ENCODE data around the gene NBAS. TPM values are rescaled to one million over a fixed set of nuclear protein-coding genes. Genes with fewer than 3 reads are reported as not detected.

The NBAS gene
- total and polyA plus RNA-seq, 2 donors (not counting 3 experiments of a cell fraction or from before 2014, with no cell fraction given): 29.4 to 43.0 TPM

DNA sequence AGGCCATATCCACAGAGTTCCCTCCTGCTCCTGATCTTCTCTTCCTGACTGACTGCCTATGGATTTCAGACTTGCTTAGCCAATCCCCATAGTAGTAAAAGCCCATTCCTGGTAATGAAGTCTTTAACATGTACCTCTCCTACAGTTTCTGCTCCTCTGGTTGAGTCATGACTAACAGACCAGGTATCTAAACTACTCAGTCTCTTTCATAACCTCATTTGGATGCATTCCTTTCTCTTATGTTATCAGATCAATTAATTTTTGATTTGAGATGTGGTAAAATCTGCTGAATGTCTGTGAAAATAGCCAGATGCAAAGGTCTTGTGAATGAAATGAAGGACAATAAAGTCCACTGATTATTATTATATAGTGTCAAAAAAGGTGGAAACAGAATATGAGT, 198.0 kb downstream of the NBAS start:
- CTCF ChIA-PET: no interaction called here
- H3K27ac ChIP-seq (ENCODE audit: insufficient read depth, low read depth, low read length): no peak overlapping the region

More for the DNA sequence above, 198.0 kb downstream of the NBAS start:
- Histone ChIP-seq H3K9me1 (replicated peaks; ENCODE audit: control insufficient read depth, extremely low read depth, insufficient read depth, low read length) (no peaks in the 10 kb centered on the region), H3K36me3 (ENCODE audit: control insufficient read depth in 2 of 2, extremely low read depth in 1 of 2, insufficient read depth in 2 of 2, low read length in 2 of 2) (no peaks in the 10 kb centered on the region), H3K4me2 (ENCODE audit: insufficient read depth, low read length) (no peak overlapping the region), H3K4me3 (replicated peaks in 1 of 3; ENCODE audit: insufficient read depth in 1 of 3, low read depth in 1 of 3, low read length in 3 of 3) (no peak overlapping the region), H3K4me1 (ENCODE audit: control insufficient read depth, extremely low read depth, insufficient read depth, low read length) (peaks cover 22% of the 10 kb centered on the region), H2AFZ (ENCODE audit: low read depth, low read length) (no peak overlapping the region), H3K9me3 (replicated peaks; ENCODE audit: control insufficient read depth, insufficient read depth, low read length) (no peaks in the 10 kb centered on the region), H3K27me3 (ENCODE audit: control insufficient read depth in 2 of 2, insufficient read depth in 2 of 2, low read length in 2 of 2) (no peaks in the 10 kb centered on the region), H3K9ac (replicated peaks; ENCODE audit: extremely low read depth, insufficient read depth, low read length) (no peak overlapping the region), H3K79me2 (ENCODE audit: control insufficient read depth, insufficient read depth, low read length) (no peaks in the 10 kb centered on the region), H4K20me1 (replicated peaks; ENCODE audit: control insufficient read depth, extremely low read depth, insufficient read depth, low read length) (no peaks in the 10 kb centered on the region)
- POLR2A ChIA-PET: no interaction called here
- TF ChIP-seq JUN (IDR thresholded peaks at IDR 0.05; ENCODE audit: borderline replicate concordance, insufficient read depth, insufficient read length, low read depth) (no peak), POLR2A (IDR thresholded peaks at IDR 0.05; ENCODE audit: low read depth, low read length) (no peak), GATA2 (IDR thresholded peaks at IDR 0.05; ENCODE audit: insufficient read depth, insufficient read length, low read depth, low read length) (no peak), MYC (IDR thresholded peaks at IDR 0.05; ENCODE audit: low read depth, low read length) (no peak), EZH2 (IDR thresholded peaks at IDR 0.05; ENCODE audit: borderline replicate concordance, low read depth, low read length, severe bottlenecking) (no peak), FOS (IDR thresholded peaks at IDR 0.05; ENCODE audit: borderline replicate concordance, insufficient read depth, low read length) (no peak), POLR2AphosphoS5 (IDR thresholded peaks at IDR 0.05; ENCODE audit: insufficient read depth, low read depth, low read length) (no peak)
- TF ChIP-seq, protein P1, sequence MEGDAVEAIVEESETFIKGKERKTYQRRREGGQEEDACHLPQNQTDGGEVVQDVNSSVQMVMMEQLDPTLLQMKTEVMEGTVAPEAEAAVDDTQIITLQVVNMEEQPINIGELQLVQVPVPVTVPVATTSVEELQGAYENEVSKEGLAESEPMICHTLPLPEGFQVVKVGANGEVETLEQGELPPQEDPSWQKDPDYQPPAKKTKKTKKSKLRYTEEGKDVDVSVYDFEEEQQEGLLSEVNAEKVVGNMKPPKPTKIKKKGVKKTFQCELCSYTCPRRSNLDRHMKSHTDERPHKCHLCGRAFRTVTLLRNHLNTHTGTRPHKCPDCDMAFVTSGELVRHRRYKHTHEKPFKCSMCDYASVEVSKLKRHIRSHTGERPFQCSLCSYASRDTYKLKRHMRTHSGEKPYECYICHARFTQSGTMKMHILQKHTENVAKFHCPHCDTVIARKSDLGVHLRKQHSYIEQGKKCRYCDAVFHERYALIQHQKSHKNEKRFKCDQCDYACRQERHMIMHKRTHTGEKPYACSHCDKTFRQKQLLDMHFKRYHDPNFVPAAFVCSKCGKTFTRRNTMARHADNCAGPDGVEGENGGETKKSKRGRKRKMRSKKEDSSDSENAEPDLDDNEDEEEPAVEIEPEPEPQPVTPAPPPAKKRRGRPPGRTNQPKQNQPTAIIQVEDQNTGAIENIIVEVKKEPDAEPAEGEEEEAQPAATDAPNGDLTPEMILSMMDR (IDR thresholded peaks at IDR 0.05; ENCODE audit: extremely low read depth in 1 of 2, insufficient read depth in 1 of 2, low read depth in 1 of 2, low read length in 2 of 2): no peak
- TF ChIP-seq, protein P2, sequence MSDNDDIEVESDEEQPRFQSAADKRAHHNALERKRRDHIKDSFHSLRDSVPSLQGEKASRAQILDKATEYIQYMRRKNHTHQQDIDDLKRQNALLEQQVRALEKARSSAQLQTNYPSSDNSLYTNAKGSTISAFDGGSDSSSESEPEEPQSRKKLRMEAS (IDR thresholded peaks at IDR 0.05; ENCODE audit: insufficient read depth, insufficient read length): no peak
- FAIRE-seq (no peak), DNase-seq (ENCODE audit: low read depth, low spot score) (no peak)
- intact Hi-C loops (cut with micrococcal nuclease): no loop called here
- no TSS peak for BruUV-seq (replicated peaks)
- dilution Hi-C loops (cut with MboI; ENCODE audit: extremely low pct_ligation_motif_present, low sequenced_read_pairs): no loop called here

Measured in endothelial cell of umbilical vein (primary cell).